Uterus (tissue), 2 donors: ENCODE measurements around the gene TAOK3.

ENCODE experiments used
- POLR2A ChIP-seq, 2 donors: fragments of 450-650 bp; IDR thresholded peaks; one replicate each; pipeline ENCODE4 v1.6.1; 2016; ENCODE audit warnings: antibody characterized with exemption in 2 of 2, mild to moderate bottlenecking in 1 of 2, moderate library complexity in 1 of 2
- TF ChIP-seq, protein P1 (sequence below), 4 experiments: fragments of 200-600 bp in 2 of 4; fragments of 450-650 bp in 2 of 4; sonication (generic) in 2 of 4; IDR thresholded peaks; one replicate each; pipeline ENCODE4 v1.5.1; 2016 to 2019; ENCODE audit warnings: antibody characterized with exemption in 4 of 4, mild to moderate bottlenecking in 2 of 4, moderate library complexity in 1 of 4

DNA sequence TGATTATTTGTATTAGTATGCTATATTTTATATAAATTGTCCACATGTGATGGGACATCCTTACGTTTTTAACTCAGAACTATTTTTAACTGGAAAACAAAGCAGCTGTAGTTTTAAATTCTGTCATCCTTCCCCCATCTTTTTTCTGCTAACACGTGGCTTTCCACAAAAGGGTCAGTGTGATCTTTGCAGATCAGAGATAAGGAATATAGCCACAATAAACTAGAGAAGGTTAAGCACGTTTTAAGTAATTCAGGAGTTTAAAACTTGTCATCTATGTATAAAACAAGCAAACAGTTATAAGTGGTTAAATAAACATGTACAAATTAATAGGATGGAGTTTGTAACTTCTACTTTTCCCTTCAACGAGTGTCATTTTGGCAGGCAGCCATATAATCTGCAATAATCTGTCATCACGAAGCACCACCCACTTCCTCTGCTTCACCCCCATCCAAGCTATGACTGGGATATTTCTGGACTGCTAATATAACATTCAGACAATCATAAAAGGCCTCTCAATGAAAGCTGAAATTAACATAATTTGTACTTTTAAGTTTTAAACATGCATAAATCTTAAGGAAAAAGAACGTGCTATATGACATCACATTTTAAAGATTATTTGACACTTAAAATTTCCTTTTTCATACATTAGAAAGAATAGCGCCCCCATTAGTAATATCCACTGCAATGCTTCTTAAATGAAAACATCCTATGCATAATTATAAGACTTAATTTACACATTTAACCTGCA is 15.3 kb downstream of the TAOK3 start:
- TF ChIP-seq, protein P1, sequence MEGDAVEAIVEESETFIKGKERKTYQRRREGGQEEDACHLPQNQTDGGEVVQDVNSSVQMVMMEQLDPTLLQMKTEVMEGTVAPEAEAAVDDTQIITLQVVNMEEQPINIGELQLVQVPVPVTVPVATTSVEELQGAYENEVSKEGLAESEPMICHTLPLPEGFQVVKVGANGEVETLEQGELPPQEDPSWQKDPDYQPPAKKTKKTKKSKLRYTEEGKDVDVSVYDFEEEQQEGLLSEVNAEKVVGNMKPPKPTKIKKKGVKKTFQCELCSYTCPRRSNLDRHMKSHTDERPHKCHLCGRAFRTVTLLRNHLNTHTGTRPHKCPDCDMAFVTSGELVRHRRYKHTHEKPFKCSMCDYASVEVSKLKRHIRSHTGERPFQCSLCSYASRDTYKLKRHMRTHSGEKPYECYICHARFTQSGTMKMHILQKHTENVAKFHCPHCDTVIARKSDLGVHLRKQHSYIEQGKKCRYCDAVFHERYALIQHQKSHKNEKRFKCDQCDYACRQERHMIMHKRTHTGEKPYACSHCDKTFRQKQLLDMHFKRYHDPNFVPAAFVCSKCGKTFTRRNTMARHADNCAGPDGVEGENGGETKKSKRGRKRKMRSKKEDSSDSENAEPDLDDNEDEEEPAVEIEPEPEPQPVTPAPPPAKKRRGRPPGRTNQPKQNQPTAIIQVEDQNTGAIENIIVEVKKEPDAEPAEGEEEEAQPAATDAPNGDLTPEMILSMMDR (IDR thresholded peaks at IDR 0.05), result no peak
- no peak for TF ChIP-seq POLR2A (IDR thresholded peaks at IDR 0.05)
